BLaER1 (cell line): Measurements from ENCODE around the gene A2M.

Experiments used
- H3K27ac ChIP-seq: shearing (Covaris generic); formaldehyde crosslinking; 2 replicates; pipeline ENCODE4 v1.8.1; 2022
- H3K27me3 ChIP-seq: shearing (Covaris generic); formaldehyde crosslinking; 2 replicates; pipeline ENCODE4 v1.8.1; 2022
- H3K36me3 ChIP-seq: shearing (Covaris generic); formaldehyde crosslinking; 2 replicates; pipeline ENCODE4 v1.8.1; 2022
- H3K4me1 ChIP-seq: shearing (Covaris generic); formaldehyde crosslinking; 2 replicates; pipeline ENCODE4 v1.8.1; 2022
- H3K4me2 ChIP-seq: shearing (Covaris generic); formaldehyde crosslinking; 2 replicates; pipeline ENCODE4 v1.8.1; 2022
- H3K4me3 ChIP-seq: shearing (Covaris generic); formaldehyde crosslinking; 2 replicates; pipeline ENCODE4 v1.8.1; 2022
- H3K9ac ChIP-seq: shearing (Covaris generic); formaldehyde crosslinking; 2 replicates; pipeline ENCODE4 v1.8.1; 2022
- H3K9me3 ChIP-seq: shearing (Covaris generic); formaldehyde crosslinking; 2 replicates; pipeline ENCODE4 v1.8.1; 2022
- H4K20me1 ChIP-seq: shearing (Covaris generic); formaldehyde crosslinking; 2 replicates; pipeline ENCODE4 v1.8.1; 2022
- Cebpa-rat ChIP-seq: shearing (Covaris generic); IDR thresholded peaks from 2 replicates; pipeline ENCODE4 v1.8.1; 2022

A2M gene

GRCh38 chr12:9065607-9065856, 50.2 kb downstream of the A2M start:
- no peak overlapping the region for H3K9ac ChIP-seq
- peaks cover 13% of the 10 kb centered on the region for H3K9me3 ChIP-seq
- no peak for TF ChIP-seq Cebpa-rat
- H3K36me3 ChIP-seq = no peaks in the 10 kb centered on the region
- H3K27ac ChIP-seq = no peak overlapping the region
- H4K20me1 ChIP-seq = no peaks in the 10 kb centered on the region
- H3K4me3 ChIP-seq = peak overlapping the region; percentile 84; the same call in 1 of the 2 replicates
- H3K4me2 ChIP-seq = no peak overlapping the region
- H3K4me1 ChIP-seq = peaks cover 6% of the 10 kb centered on the region; the same call in 1 of the 2 replicates
- peaks cover 11% of the 10 kb centered on the region; the same call in 1 of the 2 replicates for H3K27me3 ChIP-seq

GRCh38 chr12:9064815-9065606, 50.7 kb downstream of the A2M start:
- no peaks in the 10 kb centered on the region for H3K36me3 ChIP-seq
- peak overlapping the region; percentile 79 for H3K9ac ChIP-seq
- no peak for TF ChIP-seq Cebpa-rat
- H3K9me3 ChIP-seq = peaks cover 13% of the 10 kb centered on the region
- no peaks in the 10 kb centered on the region for H4K20me1 ChIP-seq
- peak overlapping the region; percentile 98 for H3K4me2 ChIP-seq
- H3K27me3 ChIP-seq = peaks cover 11% of the 10 kb centered on the region; the same call in 1 of the 2 replicates
- peak overlapping the region; percentile 84 for H3K4me3 ChIP-seq
- H3K4me1 ChIP-seq = peaks cover 6% of the 10 kb centered on the region; the same call in 1 of the 2 replicates
- H3K27ac ChIP-seq = peak overlapping the region; percentile 74

- TF ChIP-seq Cebpa-rat = no peak
- peaks cover 6% of the 10 kb centered on the region; the same call in 1 of the 2 replicates for H3K4me1 ChIP-seq
- H3K27ac ChIP-seq = peak overlapping the region; percentile 74
- no peaks in the 10 kb centered on the region for H3K36me3 ChIP-seq
- H3K27me3 ChIP-seq = peaks cover 11% of the 10 kb centered on the region; the same call in 1 of the 2 replicates
- H4K20me1 ChIP-seq = no peaks in the 10 kb centered on the region
- H3K4me3 ChIP-seq = peak overlapping the region; percentile 84
- peaks cover 13% of the 10 kb centered on the region for H3K9me3 ChIP-seq
- H3K9ac ChIP-seq = peak overlapping the region; percentile 79
- peak overlapping the region; percentile 98 for H3K4me2 ChIP-seq
Observed at GRCh38 chr12:9064201-9064814, 51.4 kb downstream of the A2M start.

GRCh38 chr12:9052610-9053009, 63.1 kb downstream of the A2M start:
- no peaks in the 10 kb centered on the region for H3K36me3 ChIP-seq
- no peak for TF ChIP-seq Cebpa-rat
- no peak overlapping the region for H3K4me2 ChIP-seq
- no peaks in the 10 kb centered on the region for H4K20me1 ChIP-seq
- H3K4me1 ChIP-seq = peaks cover 16% of the 10 kb centered on the region
- no peaks in the 10 kb centered on the region; the same call in 1 of the 2 replicates for H3K9me3 ChIP-seq
- H3K27ac ChIP-seq = no peak overlapping the region
- H3K9ac ChIP-seq = no peak overlapping the region
- H3K27me3 ChIP-seq = no peaks in the 10 kb centered on the region
- no peak overlapping the region for H3K4me3 ChIP-seq

GRCh38 chr12:9051158-9051550, 64.6 kb downstream of the A2M start:
- H4K20me1 ChIP-seq = no peaks in the 10 kb centered on the region
- H3K27ac ChIP-seq = 0 out of 2 replicates have a peak overlapping the region, but pooled peaks have one; percentile 19
- H3K27me3 ChIP-seq = no peaks in the 10 kb centered on the region
- no peaks in the 10 kb centered on the region for H3K36me3 ChIP-seq
- no peak overlapping the region for H3K9ac ChIP-seq
- no peak overlapping the region for H3K4me3 ChIP-seq
- H3K4me2 ChIP-seq = peak overlapping the region; percentile 51
- H3K9me3 ChIP-seq = no peaks in the 10 kb centered on the region; the same call in 1 of the 2 replicates
- peaks cover 21% of the 10 kb centered on the region for H3K4me1 ChIP-seq
- TF ChIP-seq Cebpa-rat = no peak

GRCh38 chr12:9050521-9051157, 65.1 kb downstream of the A2M start:
- H3K27me3 ChIP-seq = no peaks in the 10 kb centered on the region
- H3K4me1 ChIP-seq = peaks cover 21% of the 10 kb centered on the region
- H3K36me3 ChIP-seq = no peaks in the 10 kb centered on the region
- H3K4me2 ChIP-seq = peak overlapping the region; percentile 51
- peaks cover 4% of the 10 kb centered on the region; the same call in 1 of the 2 replicates for H3K9me3 ChIP-seq
- TF ChIP-seq Cebpa-rat = no peak
- H3K9ac ChIP-seq = no peak overlapping the region
- no peaks in the 10 kb centered on the region for H4K20me1 ChIP-seq
- H3K27ac ChIP-seq = 0 out of 2 replicates have a peak overlapping the region, but pooled peaks have one; percentile 19
- no peak overlapping the region for H3K4me3 ChIP-seq

- Histone ChIP-seq H3K4me1 (peaks cover 21% of the 10 kb centered on the region), H4K20me1 (no peaks in the 10 kb centered on the region), H3K36me3 (no peaks in the 10 kb centered on the region), H3K27ac (no peak overlapping the region), H3K4me2 (no peak overlapping the region), H3K9ac (no peak overlapping the region), H3K4me3 (no peak overlapping the region), H3K27me3 (no peaks in the 10 kb centered on the region), H3K9me3 (peaks cover 6% of the 10 kb centered on the region; the same call in 1 of the 2 replicates)
- no peak for TF ChIP-seq Cebpa-rat
Observed at GRCh38 chr12:9049520-9050133, 66.1 kb downstream of the A2M start.

- no peaks in the 10 kb centered on the region for H3K36me3 ChIP-seq
- H4K20me1 ChIP-seq = no peaks in the 10 kb centered on the region
- no peak overlapping the region for H3K9ac ChIP-seq
- H3K27ac ChIP-seq = no peak overlapping the region
- no peak overlapping the region for H3K4me3 ChIP-seq
- H3K9me3 ChIP-seq = peaks cover 6% of the 10 kb centered on the region; the same call in 1 of the 2 replicates
- no peak overlapping the region for H3K4me2 ChIP-seq
- TF ChIP-seq Cebpa-rat = no peak
- H3K4me1 ChIP-seq = peaks cover 21% of the 10 kb centered on the region
- no peaks in the 10 kb centered on the region for H3K27me3 ChIP-seq
Observed at GRCh38 chr12:9048930-9049329, 66.8 kb downstream of the A2M start.

GRCh38 chr12:9047105-9047504, 68.6 kb downstream of the A2M start:
- H3K4me2 ChIP-seq = 0 out of 2 replicates have a peak overlapping the region, but pooled peaks have one; percentile 8
- no peak overlapping the region for H3K27ac ChIP-seq
- peaks cover 21% of the 10 kb centered on the region for H3K4me1 ChIP-seq
- no peaks in the 10 kb centered on the region for H3K27me3 ChIP-seq
- H3K4me3 ChIP-seq = no peak overlapping the region
- no peak overlapping the region for H3K9ac ChIP-seq
- TF ChIP-seq Cebpa-rat = no peak
- H3K9me3 ChIP-seq = peaks cover 6% of the 10 kb centered on the region; the same call in 1 of the 2 replicates
- H4K20me1 ChIP-seq = no peaks in the 10 kb centered on the region
- no peaks in the 10 kb centered on the region for H3K36me3 ChIP-seq
